Measurements from ENCODE around the gene DGKI.
A peak's percentile ranks its signal among the peaks of the same experiment; 100 is the strongest.

DGKI gene

DNA sequence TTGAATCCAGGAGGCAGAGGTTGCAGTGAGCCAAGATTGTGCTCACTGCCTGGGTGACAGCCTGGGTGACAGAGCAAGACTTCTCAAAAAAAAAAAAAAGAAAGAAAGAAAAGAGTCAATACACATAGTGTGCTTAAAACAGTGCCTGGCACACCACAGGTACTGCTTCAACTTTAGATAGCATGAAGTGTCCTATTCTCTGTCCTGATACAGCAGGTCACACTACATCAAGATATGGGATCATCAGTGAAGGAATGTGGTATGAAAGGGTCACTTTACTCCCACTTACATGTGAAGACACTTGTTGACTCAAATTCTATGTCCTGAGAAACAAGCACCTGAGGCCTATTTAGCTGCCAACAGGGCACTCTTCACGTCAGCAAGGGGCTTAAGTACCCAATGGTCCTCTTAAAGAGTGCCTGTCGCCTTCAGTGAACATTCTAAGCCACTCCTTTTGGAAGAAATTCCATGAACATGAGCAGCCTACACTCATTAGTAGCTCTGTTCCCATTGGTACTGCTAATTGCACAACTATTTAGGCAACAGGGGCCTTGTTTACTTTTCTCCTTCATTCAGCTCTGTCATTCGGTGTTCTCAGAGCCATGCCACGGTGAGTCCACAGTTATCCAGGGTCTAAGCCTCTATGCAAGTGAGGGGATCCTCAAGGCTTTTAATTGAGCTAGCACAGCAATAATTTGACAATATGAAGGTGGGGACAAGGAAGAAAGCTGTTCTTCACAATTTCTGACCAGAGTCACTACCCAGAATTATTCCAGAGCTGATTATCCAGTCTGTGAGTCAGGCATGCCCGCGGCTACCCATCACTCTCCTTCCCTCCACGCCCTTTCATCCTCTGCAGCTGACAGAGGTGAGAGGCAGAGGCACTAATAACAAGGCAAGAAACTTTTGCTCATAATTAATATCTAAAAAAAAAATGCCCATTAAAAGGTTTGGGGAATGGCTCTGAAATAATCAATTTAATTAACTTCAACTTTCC, 446.6 kb downstream of the DGKI start:
- DNase-seq: no peak

DNA sequence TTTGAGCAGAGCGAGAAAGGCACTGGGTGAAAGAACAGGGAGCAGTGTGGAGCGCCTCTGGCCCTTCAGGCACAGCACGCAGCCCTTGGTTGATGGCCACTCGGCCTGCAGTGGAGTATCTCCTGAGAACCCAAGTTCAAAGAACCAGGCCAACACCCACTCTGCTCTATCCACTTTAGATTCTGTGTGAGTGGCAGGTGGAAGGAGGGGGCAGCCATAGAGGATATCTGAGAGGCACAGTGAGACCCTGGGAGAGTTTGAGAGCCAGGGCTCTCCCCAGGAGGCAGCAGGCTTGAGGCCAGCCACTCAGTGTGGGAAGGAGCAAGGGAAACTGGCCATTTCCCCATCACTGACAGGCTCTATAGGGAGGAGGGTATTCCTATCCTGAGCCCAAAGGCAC, 450.7 kb downstream of the DGKI start:
- DNase-seq: no peak

DNA sequence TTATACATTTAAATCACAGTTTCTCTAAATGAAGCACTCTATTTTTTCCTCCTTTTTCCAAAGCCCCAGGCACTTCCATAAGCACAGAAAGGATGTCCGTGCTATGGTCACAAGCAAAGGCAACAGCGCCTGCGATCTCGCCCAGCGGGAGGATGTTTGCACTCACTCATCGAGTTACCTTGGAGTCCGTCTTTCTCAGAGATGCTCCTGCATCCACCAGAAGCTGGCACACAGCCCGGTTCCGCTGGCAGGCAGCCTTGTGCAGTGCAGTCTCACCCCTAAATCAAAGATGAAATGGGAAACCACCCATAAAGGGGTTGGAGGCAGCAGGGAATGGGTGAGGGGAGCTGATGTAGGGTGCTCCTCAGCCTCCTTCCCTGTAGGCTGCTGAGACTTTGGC, 451.4 kb downstream of the DGKI start:
- no peak for DNase-seq

DNA sequence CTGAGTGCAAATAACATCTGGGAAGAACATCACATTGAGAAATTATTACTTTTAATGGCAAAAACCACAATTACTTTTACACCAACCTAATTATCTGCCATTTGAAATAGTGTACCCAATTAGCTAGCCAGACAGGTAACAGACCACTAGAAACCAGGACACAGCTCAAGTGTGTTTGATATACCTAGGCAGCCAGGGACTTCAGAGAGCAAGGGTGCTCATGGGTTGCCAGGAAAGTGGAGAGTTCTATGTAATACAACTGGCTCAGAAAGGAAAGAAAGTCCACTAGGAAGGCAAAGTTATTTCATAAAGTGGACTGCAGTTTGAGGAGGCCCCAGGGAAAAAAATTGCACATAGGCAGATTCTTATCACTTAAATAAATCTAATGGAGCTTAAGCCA, 453.2 kb downstream of the DGKI start:
- DNase-seq: no peak

DNA sequence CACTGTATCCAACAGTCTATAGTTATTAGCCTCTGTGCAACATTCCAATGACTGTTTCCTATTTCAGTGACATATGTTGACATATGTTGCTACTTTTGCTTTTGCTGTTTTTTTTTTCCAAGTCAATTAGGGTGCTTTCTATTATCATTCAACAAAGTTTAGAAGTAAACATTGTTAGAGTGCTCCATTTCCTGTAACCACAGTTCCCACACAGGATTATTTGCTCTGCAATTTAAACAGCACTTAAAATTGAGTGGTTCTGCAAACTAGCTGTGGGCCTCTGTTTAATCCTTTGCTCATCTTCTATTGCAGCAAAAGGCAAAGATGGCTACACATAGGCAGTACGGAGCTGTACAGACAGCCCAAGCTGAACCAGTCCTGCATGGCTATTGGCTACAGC, 456.7 kb downstream of the DGKI start:
- no peak for DNase-seq

DNA sequence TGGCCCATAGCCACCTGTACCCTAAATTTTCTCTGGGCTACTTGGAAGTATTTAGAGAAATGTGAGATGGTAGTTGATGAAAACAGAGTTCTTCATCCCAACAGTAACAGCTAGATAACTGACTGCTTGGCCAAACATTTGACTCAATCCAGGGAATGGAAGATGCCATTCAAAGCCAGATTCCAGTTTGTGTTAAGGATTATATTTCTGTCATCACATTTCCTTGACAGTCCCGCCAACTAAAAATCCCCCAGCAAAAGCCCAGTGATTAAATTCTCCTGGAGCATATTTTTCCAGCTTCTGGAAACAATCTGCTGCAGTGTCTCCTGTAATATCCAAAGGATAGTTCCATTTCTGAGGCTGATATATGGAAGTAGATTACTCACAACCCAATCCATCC, 457.9 kb downstream of the DGKI start:
- DNase-seq: no peak

DNA sequence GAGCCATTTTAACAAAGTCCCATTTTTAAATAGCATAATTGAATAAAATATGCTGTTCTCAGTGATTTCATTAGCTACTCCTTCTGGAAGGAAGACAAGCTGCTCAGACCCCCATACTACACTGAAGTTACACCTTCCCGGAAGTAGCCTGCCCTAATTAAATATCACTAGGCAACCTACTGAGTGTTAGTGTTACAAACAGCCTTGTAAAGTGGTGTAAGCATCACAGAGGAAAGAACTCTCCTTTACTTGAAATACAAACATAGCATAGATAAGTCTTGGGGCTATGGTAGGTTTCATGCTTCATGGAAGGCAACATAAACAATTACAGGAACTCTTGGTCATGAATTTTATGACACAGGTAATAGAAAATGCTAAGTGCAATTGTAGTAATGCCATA, 459.8 kb downstream of the DGKI start:
- DNase-seq: no peak

DNA sequence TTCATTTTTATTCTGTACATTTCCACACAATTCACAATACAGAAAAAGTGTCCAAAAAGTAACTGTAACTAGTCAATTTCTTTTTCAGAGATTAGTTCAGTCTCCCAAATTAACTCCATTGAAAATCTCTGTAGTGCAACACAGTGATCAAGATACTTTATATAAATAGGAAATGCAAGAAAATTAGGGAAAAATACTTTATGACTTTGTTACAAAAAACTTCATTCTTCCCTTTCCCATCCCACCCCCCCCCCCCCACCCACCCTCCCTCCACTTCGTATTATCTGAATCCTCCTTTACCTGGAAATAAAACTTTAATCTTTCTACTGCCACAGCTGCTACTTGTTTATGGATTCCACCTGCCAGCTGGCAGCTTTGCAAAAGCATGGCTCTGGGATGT, 465.7 kb downstream of the DGKI start:
- no peak for DNase-seq

DNA sequence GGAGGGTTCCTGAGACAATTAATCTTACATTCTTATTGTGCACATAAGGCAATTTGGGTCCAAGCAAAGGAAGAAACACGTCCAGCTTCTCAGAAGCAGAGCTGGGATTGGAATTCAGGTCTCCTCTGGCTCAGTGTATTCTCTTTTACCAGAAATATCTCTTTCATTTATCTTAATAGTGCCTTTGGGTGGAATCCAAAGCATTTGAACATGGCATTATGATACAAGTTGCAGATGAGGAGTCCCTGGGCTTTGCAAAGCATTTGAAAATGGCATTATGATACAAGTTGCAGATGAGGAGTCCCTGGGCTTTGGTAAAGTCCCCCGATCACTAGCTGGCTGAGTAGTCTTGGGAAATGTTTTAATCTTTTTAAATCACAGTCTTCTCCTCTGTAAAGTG, 473.3 kb downstream of the DGKI start:
- DNase-seq: no peak

DNA sequence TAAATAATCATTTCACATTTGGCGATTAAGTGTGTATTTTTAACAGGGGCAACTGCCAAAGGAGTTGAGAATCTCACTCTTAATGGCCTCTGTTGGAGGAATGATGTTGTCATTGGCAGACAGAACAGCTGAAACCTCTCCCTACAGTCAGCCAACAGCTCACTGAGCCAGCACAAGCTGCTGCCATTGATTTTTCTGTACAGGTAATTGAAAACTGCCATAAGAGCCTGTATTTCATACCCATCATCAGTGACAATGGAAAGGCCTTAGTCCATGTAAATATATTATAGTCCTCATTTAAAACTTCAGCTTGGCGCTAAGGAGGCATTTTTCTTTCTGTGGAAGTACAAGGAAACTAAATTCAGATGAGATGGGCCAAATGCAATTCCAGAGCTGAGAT, 475.2 kb downstream of the DGKI start:
- no peak for DNase-seq

DNA sequence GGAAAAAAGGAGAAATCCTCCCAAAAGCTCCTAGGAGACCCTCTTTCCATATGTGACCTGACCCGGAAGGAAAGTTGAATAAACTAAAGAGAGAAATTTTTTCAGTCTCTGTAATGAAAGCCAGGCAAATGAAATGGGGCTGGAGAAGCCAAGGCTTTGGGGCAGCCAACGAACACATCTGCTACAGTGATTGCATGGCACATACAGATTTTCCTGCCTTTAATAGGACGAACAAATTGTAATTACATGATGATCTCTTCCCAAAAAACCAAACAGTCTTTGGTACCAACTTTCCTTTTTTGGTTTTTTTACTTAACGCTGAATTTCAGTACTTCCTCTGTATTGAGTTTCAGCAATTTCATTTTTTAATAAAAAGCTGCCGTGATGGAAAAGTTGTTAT, 479.8 kb downstream of the DGKI start:
- DNase-seq: no peak

DNA sequence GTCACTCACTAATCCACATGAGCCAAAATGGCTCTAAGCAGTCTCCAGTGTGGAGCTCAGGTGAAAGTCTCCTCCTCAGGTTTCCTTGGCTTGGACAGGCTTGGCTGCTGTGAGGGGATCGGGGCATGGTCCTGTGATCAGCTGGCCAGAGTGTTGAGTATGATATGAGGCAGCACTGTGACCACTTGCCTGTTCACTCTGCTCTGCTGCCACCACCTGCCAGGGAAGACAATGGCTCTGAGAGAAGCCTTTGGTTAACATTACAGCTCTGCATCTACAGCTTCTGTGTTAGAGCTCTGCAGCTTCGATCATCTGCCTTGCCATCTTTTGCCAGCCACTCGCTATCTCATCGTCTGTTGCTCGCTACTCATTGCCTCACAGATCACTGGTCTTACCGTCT, 483.1 kb downstream of the DGKI start:
- no peak for DNase-seq

DNA sequence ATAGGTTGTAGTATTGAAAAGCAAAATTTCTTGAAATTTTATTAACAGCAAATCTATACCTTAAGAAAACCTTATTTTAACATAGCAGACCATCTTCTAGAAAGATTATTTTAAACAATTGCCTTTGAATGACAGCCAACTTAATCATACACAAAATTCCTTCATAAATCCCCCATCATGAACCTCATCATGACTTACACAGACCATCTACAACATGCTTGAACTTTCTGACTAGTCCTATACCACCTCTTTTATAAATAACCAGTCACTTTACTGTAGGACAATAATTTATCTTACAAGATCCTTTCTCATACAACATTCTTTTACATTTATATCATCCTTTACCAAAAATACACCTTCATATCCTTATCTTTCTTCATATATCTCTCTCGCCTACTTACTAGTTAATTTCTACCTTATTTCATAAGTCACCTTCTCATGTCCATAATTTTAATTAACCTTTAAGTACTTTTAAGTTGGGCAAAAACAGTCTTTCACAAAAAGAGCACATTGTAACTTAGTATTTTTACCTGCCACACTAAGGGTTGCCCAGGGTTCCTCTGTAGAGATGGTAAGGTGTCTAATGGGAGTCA, 486.6 kb downstream of the DGKI start:
- DNase-seq: no peak

DNA sequence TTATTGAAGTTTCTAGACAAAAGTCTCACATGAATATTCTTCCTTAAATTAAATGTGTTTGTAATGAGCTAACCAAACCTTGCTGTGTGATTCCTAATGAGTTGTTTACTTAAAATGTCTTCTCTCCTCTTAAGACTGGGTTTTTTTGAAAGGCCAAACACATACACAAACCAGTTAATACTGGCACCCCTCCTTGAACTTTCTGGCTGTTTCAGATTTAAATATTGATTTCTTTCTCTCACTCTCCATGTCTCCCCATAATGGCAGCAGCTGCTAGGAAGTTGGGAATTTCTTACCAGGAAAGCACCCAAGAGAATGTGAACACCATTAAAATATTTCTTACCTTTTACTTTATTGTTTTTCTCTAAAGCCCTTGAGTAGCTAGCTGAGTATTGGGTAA, 491.8 kb downstream of the DGKI start:
- no peak for DNase-seq

DNA sequence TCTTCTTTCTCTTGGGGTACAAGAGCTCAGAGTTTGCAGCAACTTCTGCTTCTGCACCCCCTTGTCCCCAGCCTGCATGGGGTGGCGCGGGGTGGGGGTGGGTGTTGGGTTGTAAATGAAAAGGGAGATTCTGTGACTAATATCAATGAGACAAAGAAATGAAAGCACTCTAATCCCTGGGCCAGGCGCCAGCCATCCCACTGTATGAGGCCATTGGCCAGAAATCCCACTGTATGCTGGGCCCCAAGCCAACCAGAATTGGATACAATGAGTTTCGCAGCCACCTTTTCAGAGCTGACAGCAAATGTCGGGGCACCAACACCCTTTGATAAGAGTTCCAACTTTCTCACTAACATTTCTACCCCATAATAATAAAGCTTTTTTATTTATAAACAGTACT, 492.4 kb downstream of the DGKI start:
- no peak for DNase-seq

DNA sequence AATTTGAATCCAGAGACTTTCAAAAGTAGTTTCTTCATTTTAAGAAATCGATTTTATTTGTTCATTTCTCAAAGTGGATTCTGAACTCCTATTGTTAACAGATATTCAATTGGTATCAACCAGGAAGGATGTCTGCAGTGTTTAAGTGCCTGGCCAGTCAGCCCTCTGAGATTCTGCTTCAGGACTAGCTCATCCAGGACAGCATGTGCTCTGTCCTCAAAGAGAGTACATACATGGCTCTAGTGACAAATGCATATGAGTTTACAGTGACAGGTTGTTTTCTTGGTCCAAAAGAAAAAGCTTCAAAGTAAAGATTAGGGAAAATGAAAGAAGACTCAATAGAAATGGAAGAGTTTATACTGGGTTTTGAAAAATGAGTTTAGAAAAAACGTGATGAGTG, 494.8 kb downstream of the DGKI start:
- DNase-seq: no peak

DNA sequence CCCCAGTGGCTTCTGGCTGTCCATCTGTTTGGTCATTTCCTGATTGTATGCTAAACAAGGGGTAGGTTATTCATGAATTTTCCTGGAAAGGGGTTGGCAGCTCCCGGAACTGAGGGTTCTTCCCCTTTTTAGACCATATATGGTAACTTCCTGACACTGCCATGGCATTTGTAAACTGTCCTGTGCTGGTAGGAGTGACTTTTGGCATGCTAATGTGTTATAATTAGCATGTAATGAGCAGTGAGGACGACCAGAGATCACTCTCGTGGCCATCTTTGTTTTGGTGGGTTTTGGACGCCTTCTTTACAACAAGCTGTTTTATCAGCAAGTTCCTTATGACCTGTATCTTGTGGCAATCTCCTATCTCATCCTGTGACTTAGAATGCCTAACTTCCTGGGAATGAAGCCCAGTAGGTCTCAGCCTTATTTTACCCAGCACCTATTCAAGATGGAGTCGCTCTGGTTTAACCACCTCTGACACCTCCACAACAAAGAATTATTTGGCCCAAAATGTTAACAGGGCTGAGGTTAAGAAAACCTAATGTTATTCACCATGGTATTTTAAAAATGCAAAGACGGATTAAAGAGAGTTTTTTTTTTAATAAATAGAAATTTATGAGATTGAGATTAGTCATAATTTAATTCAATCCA, 500.9 kb downstream of the DGKI start:
- no peak for DNase-seq

DNA sequence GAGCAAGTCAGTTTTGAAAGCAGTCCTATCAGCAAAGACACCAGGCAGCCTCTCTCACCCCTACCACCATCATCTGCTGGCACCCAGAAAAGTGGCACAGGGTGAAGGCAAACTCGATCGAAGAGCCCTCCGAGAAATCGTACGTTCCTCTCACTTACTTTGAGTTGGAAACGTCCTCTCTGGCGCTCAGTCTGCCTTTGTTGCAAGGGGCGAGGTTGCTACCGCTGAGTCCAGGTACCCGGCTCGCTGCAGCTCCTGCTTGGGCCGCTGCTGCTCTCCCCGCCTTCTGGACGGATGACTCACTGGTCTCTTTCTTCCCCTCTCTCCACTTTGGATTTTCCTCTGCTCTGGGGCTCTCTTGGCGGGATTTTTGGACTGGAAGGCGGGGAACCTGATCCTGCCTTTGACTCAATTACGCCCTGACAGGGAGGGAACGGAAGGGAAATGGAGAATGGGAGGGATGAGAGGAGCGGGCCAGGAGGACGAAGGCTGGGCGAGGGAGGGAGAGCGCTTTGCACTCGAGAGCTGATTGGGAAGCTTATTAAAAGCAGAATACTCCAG, 503.4 kb downstream of the DGKI start, which contains the start of gene PTN:
TSS of gene PTN (minus strand) at position 453 of the 561 bp plus-strand sequence. CDS start 88,760 bp downstream, outside the sequence.
- peak; percentile 51 for DNase-seq

DNA sequence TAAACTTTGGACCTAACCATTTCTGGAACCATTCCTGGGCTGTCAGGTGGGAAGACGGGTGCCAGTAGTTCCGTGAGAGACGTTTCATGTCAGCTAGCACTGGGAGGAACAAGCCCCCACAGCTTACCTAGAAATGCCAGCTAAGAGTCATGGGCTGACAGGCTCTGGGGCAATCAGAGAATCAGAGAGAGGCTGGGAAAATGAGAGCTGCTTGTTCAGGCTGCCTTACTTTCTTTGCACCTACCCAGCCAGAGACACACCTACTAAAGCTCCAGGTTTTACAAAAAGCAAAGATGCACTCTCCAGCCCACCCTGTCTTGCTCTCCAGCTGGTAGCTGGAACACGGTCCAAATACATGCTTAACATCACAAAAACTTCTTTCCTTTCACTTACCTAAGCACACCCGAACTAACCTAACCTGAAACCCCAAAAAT, 503.9 kb downstream of the DGKI start:
- DNase-seq: no peak

DNA sequence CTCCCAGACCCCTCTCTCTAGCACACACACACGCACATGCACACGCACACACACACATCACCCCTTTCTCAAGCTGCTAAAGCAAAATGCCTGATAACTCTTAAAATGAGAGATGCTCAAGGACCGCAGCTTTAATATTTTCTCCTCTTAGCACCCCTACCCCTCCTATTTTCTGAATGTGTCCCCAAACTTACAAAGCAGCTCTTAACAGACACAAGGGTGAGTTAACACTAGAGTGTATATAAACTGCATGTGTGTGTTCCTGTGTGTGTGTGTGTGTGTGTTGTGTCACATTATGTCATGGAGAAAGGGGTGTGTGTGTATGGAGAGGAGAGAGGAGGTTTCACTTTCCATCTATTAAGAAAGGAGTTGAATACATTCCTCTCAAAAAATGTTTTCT, 504.5 kb downstream of the DGKI start:
- DNase-seq: no peak

DNA sequence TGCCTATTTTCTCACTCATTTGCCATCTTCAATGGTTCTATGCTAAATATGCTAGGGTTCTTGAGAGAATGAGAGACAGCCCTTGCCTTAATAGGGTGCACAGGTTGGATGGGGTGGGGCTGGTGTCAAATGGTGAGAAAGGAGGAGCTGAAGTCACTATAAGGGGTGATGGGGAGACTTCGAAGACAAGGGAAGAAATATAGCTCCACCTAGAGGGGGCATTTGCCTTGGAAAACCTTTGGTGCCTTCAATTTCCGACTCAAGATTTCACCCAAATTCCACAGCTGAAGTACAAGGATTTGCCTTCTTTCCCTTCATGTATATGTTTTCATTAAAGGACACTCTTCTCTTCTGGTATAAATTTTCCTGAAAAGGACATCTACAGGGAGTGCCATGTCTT, 508.9 kb downstream of the DGKI start:
- no peak for DNase-seq

DNA sequence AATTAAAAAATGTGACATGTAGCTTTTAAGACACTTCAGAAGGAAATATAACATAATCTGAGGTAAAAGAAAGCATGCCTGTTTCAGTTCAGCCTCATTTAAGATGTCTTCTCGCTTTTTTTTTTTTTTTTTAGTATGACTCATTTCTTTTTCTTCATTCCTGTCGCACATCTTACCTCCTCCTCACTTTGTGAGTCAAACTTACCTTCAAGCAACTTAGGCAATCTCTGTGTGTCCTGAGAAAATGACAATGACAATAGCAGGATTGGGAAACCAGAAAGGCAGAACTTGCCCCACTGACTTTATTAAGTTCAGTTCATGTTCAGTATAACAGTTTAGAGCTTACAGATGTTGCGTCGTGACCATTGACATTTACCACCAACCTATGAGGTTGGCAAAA, 511.0 kb downstream of the DGKI start:
- no peak for DNase-seq

DNA sequence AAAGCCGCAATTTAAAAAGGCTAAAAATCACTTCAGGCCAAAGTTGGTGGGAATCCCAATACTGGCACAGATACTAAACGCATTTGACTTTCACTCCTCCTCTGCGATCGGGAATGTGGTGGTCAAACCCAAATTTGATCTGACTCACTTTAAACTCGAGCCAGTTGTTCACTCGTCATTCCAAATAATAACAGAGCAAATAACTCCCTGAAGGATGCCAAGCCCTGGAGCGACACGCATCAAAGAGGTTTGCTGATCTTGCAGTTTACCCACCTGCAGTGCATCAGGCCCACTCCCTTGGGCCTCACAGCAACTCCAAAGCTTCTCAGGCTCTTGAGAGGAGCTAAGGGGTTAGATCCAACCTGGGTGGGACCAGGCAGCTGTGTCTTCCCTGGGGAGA, 515.4 kb downstream of the DGKI start:
- no peak for DNase-seq

Data from kidney glomerular epithelial cell (primary cell).